Measurements from ENCODE around the gene SHBG.
A peak's percentile ranks its signal among the peaks of the same experiment; 100 is the strongest.

The SHBG gene, protein sequence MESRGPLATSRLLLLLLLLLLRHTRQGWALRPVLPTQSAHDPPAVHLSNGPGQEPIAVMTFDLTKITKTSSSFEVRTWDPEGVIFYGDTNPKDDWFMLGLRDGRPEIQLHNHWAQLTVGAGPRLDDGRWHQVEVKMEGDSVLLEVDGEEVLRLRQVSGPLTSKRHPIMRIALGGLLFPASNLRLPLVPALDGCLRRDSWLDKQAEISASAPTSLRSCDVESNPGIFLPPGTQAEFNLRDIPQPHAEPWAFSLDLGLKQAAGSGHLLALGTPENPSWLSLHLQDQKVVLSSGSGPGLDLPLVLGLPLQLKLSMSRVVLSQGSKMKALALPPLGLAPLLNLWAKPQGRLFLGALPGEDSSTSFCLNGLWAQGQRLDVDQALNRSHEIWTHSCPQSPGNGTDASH

DNA sequence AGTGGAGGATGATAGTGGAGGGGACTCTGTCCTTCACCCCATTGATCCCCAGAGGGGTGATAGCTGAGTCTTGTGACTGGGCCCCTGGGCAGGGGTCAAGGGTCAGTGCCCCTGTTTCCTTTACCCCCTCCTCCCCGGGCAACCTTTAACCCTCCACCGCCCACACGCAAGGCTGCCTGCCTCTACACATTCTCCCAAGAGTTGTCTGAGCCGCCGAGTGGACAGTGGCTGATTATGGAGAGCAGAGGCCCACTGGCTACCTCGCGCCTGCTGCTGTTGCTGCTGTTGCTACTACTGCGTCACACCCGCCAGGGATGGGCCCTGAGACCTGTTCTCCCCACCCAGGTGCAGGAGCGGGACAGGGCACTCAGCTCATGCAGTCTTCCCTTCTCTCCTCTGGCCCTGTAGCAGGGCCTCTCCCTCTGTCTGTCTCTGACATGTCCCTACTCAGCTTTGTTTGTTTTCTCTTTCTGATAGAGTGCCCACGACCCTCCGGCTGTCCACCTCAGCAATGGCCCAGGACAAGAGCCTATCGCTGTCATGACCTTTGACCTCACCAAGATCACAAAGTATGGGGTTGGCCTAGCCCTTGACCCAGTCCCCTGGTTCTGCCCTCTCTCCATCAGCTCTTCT lies at the start of gene SHBG:
TSS of gene SHBG (plus strand) at position 197 of the 633 bp plus-strand sequence. CDS start at position 235, 38 bp downstream.
- TF ChIP-seq, protein P1, sequence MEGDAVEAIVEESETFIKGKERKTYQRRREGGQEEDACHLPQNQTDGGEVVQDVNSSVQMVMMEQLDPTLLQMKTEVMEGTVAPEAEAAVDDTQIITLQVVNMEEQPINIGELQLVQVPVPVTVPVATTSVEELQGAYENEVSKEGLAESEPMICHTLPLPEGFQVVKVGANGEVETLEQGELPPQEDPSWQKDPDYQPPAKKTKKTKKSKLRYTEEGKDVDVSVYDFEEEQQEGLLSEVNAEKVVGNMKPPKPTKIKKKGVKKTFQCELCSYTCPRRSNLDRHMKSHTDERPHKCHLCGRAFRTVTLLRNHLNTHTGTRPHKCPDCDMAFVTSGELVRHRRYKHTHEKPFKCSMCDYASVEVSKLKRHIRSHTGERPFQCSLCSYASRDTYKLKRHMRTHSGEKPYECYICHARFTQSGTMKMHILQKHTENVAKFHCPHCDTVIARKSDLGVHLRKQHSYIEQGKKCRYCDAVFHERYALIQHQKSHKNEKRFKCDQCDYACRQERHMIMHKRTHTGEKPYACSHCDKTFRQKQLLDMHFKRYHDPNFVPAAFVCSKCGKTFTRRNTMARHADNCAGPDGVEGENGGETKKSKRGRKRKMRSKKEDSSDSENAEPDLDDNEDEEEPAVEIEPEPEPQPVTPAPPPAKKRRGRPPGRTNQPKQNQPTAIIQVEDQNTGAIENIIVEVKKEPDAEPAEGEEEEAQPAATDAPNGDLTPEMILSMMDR (IDR thresholded peaks at IDR 0.05; ENCODE audit: insufficient read depth, low read depth, low read length, missing control alignments) = no peak
- DNase-seq (ENCODE audit: low read depth) = no peak

DNA sequence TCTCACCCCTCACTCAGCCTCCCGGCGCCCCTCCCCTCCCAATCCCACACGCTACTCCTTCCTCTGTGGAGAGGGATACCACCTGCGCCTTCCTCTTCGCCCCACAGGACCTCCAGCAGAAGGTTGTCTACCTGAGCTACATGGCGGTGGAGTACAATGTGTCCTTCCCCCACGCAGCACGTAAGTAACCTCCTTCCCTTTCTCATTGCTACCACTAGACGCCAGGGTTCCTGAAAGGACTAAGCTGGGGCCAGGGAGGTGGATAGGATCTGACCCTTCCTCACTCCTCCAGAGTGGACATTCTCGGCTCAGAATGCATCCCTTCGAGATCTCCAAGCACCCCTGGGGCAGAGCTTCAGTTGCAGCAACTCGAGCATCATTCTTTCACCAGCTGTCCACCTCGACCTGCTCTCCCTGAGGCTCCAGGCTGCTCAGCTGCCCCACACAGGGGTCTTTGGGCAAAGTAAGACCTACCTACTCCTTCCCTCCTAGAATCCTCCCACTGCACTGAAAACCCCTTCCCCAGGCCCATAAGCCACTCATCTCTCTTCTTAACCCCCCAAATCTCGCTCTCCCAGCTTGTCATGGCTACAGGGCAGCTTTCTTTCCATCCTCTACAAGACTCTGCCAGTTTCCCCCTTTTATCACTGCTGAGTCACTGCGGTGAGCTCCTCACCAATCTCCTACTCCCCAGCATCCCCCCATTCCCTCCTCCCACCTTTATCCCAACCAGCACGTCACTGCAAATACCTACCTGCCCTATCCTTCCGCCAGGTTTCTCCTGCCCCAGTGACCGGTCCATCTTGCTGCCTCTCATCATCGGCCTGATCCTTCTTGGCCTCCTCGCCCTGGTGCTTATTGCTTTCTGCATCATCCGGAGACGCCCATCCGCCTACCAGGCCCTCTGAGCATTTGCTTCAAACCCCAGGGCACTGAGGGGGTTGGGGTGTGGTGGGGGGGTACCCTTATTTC lies 49.0 kb upstream of the SHBG start:
- TF ChIP-seq, protein P1 (IDR thresholded peaks at IDR 0.05; ENCODE audit: insufficient read depth, low read depth, low read length, missing control alignments) = no peak
- H3K4me3 ChIP-seq (ENCODE audit: low read length) = no peak overlapping the region
- DNase-seq (ENCODE audit: low read depth) = peak; percentile 60

More for the DNA sequence above, at the start of gene SHBG:
- no peak within 1 kb of the TSS for H3K4me3 ChIP-seq (ENCODE audit: low read length)

DNA sequence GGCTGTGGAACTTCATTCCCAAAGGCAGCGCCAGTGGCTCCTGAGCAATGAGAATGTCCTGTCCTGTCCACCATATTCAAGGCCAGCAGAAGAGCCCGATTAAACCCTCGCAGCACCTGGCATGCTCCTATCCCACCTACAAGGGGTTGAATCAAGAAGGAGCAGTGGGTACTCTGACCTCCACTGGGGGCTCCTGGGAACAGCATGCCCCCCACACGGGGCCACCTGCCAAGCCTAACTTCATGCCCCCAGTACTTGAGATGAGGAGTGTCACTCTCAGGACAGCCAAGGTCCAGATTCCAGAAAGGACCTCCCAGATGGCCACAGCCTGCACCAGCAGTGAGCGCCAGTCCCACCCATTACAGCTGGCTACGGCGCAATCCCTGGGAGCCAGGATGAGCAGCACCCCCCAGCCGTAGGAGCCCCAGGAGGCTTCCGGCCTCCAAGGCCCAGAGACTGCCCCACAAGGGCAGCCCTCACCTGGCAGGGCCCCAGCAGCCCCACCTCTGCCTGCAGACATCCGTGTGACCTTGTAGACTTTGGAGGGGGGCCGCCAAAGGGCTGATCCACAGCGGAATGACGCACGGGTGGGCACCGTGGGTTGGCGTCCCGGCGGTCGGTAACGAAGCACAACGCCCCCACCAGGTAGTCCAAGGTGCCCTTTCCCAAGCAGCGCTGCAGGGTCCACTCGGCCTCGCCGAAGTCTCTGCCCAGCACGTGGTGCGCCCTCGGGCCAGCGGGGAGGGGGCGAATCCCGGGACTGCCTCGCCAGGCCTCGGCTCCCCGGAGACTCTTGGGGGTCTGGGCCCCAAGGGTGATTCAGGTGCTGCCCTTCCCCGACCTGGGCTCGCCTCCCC lies 47.3 kb upstream of the SHBG start:
- TF ChIP-seq, protein P1 (IDR thresholded peaks at IDR 0.05; ENCODE audit: insufficient read depth, low read depth, low read length, missing control alignments) = no peak
- DNase-seq (ENCODE audit: low read depth) = no peak
- H3K4me3 ChIP-seq (ENCODE audit: low read length) = peak overlapping the region; percentile 93

DNA sequence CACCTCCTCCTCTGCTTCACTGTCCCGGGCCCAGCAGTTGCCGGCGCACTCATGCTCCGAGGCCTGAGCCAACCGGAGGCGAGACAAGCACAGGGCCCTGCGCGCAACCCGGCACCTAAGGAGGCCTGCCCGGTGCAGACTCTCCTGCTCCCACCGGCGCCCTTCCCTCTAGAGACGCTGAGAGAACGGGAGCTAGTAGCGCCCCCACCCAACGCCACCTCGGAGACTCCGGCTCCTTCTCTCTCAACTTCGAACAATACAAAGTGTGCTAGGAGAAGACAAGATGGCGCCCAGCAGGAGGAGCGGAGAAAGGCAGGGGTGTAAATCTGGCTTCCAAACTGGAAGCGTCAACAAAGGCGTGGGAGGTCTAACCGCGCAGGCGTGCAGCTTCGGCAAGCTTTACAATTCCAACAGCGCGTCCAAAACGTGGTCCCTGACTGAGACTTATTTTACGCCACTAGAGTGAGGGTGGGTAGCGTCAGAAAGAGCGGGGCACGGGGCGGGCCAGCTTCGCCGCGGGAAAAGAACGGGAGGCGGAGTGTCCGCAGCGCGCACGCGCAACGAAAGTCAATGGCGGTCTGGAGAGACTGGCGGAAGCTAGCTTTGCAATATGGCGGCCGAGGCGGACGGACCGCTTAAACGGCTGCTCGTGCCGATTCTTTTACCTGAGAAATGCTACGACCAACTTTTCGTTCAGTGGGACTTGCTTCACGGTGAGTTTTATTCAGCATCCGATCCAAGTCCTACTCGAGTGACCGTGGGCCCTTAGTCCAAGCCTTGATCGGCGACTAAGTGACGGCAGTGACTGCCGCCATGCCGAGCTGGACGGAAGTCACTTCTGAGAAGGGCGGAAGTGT lies 46.5 kb upstream of the SHBG start, which contains the start of gene MPDU1:
TSS of gene MPDU1 (plus strand) at position 600 of the 857 bp plus-strand sequence. CDS start at position 611, 11 bp downstream.
- TF ChIP-seq, protein P1 (IDR thresholded peaks at IDR 0.05; ENCODE audit: insufficient read depth, low read depth, low read length, missing control alignments) = no peak
- DNase-seq (ENCODE audit: low read depth) = peak; percentile 96
- H3K4me3 ChIP-seq (ENCODE audit: low read length) = peak within 1 kb of the TSS; percentile 93

DNA sequence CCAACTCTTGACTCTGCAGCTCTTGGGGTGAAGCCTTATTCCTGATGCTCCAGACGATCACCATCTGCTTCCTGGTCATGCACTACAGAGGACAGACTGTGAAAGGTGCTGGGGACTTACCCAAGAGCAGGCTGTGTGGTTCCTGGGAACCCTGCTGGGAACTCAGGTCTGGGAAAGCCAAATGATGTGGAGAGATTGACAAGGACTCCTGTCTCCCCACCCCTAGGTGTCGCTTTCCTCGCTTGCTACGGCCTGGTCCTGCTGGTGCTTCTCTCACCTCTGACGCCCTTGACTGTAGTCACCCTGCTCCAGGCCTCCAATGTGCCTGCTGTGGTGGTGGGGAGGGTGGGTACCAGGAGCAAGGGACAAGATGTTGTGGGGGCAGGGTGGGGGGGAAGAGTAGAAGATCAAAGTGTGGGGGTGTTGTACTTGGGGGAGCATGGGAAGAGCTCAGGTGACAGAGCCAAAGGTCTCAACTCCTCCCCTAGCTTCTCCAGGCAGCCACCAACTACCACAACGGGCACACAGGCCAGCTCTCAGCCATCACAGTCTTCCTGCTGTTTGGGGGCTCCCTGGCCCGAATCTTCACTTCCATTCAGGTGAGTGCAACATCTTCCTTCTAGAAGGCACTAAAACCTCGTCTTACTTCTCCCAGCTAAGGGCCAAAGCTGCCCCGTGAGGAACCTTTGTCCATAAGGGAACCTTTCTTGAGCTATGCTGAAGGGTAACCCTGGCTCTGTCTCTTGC lies 43.1 kb upstream of the SHBG start:
- DNase-seq (ENCODE audit: low read depth) = peak; percentile 83
- TF ChIP-seq, protein P1 (IDR thresholded peaks at IDR 0.05; ENCODE audit: insufficient read depth, low read depth, low read length, missing control alignments) = peak; percentile 74
- peak overlapping the region; percentile 94 for H3K4me3 ChIP-seq (ENCODE audit: low read length)

All from epithelial cell of esophagus (primary cell).